ENCODE measurements around the gene KLF7.

DNA sequence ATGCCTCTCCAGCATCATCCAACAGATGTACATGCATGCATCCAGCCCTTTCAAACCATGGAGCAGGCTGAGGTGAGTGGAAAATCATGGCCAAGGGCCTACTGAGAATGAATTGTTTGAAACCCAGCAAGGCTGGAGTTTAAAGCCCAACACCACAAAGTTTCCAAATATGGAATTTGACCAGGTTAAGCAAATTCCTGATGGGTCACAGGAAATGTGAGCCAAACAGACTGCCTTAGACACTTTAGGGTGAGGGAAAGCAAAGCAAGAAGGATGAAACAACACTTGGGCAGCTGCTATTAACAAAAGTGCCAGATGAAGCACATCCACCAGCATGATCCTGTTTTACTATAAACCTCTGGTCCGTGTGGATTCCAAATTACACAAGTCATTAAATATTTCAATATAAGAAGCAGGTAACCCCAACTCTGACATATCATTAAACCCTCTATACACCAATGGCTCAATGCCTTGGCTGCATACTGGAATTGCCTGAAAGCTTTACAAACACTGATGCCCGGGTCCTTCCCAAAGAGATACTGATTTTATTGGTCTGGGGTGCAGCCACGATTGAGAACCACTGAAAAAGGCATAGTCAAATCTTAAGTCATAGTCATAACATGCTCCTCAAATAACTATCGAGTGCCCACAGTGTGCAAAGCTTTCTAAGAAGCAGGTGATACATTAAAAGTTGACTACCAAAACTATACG, 9.1 kb downstream of the KLF7 start:
- TF ChIP-seq RAD21 (conservative IDR thresholded peaks at IDR 0.05) (no peak), EZH2 (IDR thresholded peaks at IDR 0.05; ENCODE audit: borderline replicate concordance, insufficient read depth, low read length, poor library complexity, severe bottlenecking) (no peak), EP300 (conservative IDR thresholded peaks at IDR 0.05; ENCODE audit: poor library complexity, severe bottlenecking) (no peak), POLR2AphosphoS5 (IDR thresholded peaks at IDR 0.05) (no peak), TAF1 (IDR thresholded peaks at IDR 0.05; ENCODE audit: low read depth) (no peak)
- TF ChIP-seq, protein P1, sequence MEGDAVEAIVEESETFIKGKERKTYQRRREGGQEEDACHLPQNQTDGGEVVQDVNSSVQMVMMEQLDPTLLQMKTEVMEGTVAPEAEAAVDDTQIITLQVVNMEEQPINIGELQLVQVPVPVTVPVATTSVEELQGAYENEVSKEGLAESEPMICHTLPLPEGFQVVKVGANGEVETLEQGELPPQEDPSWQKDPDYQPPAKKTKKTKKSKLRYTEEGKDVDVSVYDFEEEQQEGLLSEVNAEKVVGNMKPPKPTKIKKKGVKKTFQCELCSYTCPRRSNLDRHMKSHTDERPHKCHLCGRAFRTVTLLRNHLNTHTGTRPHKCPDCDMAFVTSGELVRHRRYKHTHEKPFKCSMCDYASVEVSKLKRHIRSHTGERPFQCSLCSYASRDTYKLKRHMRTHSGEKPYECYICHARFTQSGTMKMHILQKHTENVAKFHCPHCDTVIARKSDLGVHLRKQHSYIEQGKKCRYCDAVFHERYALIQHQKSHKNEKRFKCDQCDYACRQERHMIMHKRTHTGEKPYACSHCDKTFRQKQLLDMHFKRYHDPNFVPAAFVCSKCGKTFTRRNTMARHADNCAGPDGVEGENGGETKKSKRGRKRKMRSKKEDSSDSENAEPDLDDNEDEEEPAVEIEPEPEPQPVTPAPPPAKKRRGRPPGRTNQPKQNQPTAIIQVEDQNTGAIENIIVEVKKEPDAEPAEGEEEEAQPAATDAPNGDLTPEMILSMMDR (IDR thresholded peaks at IDR 0.05; ENCODE audit: poor library complexity, severe bottlenecking): no peak
- TF ChIP-seq, protein P2, sequence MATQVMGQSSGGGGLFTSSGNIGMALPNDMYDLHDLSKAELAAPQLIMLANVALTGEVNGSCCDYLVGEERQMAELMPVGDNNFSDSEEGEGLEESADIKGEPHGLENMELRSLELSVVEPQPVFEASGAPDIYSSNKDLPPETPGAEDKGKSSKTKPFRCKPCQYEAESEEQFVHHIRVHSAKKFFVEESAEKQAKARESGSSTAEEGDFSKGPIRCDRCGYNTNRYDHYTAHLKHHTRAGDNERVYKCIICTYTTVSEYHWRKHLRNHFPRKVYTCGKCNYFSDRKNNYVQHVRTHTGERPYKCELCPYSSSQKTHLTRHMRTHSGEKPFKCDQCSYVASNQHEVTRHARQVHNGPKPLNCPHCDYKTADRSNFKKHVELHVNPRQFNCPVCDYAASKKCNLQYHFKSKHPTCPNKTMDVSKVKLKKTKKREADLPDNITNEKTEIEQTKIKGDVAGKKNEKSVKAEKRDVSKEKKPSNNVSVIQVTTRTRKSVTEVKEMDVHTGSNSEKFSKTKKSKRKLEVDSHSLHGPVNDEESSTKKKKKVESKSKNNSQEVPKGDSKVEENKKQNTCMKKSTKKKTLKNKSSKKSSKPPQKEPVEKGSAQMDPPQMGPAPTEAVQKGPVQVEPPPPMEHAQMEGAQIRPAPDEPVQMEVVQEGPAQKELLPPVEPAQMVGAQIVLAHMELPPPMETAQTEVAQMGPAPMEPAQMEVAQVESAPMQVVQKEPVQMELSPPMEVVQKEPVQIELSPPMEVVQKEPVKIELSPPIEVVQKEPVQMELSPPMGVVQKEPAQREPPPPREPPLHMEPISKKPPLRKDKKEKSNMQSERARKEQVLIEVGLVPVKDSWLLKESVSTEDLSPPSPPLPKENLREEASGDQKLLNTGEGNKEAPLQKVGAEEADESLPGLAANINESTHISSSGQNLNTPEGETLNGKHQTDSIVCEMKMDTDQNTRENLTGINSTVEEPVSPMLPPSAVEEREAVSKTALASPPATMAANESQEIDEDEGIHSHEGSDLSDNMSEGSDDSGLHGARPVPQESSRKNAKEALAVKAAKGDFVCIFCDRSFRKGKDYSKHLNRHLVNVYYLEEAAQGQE (IDR thresholded peaks at IDR 0.05; ENCODE audit: borderline replicate concordance): no peak
